PFSK-1 (cell line): ENCODE data around the gene CNTN4.

Experiments used
- FOXP2 ChIP-seq: optimal IDR thresholded peaks from 2 replicates; pipeline ENCODE3; 2011; ENCODE audit warnings: borderline replicate concordance, control low read depth, inconsistent platforms; ENCODE audit not compliant: insufficient read depth; ENCODE audit errors: extremely low read length, extremely low read depth
- POLR2AphosphoS5 ChIP-seq: IDR thresholded peaks from 2 replicates; pipeline ENCODE4 v1.6.1; 2012; ENCODE audit warnings: low read depth, mild to moderate bottlenecking, control low read depth, low read length, moderate library complexity
- SIN3A ChIP-seq: IDR thresholded peaks from 2 replicates; pipeline ENCODE4 v1.6.1; 2012; ENCODE audit warnings: mild to moderate bottlenecking, low read length, moderate library complexity, borderline replicate concordance; ENCODE audit not compliant: insufficient read depth
- TAF1 ChIP-seq: IDR thresholded peaks from 2 replicates; pipeline ENCODE4 v1.6.1; 2012; ENCODE audit warnings: low read length, control low read depth, borderline replicate concordance; ENCODE audit not compliant: insufficient read depth
- TF ChIP-seq, protein P1 (sequence below), 2 experiments: IDR thresholded peaks; 2 replicates each; pipeline versions ENCODE4 v1.6.1 to v1.8.0; 2011 to 2012; ENCODE audit warnings: low read depth in 2 of 2, low read length in 2 of 2, control low read depth in 1 of 2, inconsistent platforms in 1 of 2, mild to moderate bottlenecking in 1 of 2, moderate library complexity in 1 of 2; ENCODE audit not compliant: insufficient read depth in 1 of 2

CNTN4 gene

GRCh38 chr3:2643606-2644005 lies 544.9 kb downstream of the CNTN4 start:
- TF ChIP-seq TAF1: no peak
- TF ChIP-seq FOXP2: no peak
- TF ChIP-seq SIN3A: no peak
- TF ChIP-seq, protein P1, sequence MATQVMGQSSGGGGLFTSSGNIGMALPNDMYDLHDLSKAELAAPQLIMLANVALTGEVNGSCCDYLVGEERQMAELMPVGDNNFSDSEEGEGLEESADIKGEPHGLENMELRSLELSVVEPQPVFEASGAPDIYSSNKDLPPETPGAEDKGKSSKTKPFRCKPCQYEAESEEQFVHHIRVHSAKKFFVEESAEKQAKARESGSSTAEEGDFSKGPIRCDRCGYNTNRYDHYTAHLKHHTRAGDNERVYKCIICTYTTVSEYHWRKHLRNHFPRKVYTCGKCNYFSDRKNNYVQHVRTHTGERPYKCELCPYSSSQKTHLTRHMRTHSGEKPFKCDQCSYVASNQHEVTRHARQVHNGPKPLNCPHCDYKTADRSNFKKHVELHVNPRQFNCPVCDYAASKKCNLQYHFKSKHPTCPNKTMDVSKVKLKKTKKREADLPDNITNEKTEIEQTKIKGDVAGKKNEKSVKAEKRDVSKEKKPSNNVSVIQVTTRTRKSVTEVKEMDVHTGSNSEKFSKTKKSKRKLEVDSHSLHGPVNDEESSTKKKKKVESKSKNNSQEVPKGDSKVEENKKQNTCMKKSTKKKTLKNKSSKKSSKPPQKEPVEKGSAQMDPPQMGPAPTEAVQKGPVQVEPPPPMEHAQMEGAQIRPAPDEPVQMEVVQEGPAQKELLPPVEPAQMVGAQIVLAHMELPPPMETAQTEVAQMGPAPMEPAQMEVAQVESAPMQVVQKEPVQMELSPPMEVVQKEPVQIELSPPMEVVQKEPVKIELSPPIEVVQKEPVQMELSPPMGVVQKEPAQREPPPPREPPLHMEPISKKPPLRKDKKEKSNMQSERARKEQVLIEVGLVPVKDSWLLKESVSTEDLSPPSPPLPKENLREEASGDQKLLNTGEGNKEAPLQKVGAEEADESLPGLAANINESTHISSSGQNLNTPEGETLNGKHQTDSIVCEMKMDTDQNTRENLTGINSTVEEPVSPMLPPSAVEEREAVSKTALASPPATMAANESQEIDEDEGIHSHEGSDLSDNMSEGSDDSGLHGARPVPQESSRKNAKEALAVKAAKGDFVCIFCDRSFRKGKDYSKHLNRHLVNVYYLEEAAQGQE (IDR thresholded peaks at IDR 0.05; ENCODE audit: insufficient read depth in 1 of 2, low read depth in 2 of 2, low read length in 2 of 2): no peak
- TF ChIP-seq POLR2AphosphoS5: no peak

- TF ChIP-seq POLR2AphosphoS5 (no peak), FOXP2 (no peak), SIN3A (no peak), TAF1 (no peak)
- TF ChIP-seq, protein P1 (IDR thresholded peaks at IDR 0.05; ENCODE audit: insufficient read depth in 1 of 2, low read depth in 2 of 2, low read length in 2 of 2): no peak
Observed at GRCh38 chr3:2645001-2645400, 546.3 kb downstream of the CNTN4 start.

DNA sequence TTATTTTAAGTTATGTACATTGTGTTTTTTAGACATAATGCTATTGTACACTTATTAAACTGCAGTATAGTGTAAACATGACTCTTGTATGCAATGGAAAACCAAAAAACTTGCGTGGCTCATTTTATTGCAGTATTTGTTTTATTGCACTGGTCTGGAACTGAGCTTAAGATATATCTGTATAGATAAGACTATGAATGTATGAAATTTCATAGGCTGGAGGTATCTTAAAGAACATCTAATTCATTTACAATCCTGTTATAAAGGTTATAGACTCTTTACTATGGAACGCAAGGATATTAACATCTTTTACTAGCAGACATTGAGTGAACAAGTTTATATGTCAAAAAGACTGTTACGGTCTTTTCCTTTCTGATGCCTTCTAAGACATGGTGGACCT lies 552.1 kb downstream of the CNTN4 start:
- TF ChIP-seq POLR2AphosphoS5: no peak
- TF ChIP-seq, protein P1 (IDR thresholded peaks at IDR 0.05; ENCODE audit: insufficient read depth in 1 of 2, low read depth in 2 of 2, low read length in 2 of 2): no peak
- TF ChIP-seq SIN3A: no peak
- no peak for TF ChIP-seq TAF1

DNA sequence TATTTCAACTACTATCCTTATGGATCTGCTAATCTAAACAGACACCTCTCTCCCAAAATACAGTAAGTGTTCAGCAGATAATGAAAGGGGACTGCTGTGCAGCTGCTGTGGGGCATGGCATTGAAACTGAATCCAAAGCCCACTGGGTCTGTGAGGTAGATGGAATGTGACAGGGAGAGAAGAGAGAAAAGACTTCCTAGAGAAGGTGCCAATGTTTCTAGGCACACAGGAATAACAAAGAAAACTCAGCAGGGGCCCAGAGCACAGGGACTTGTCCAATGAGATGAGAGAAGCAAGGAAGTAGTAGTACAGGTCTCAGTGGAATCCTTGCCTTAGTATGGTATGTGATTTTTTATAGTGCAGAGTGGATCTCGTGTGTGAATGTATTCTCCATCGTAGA lies 553.7 kb downstream of the CNTN4 start:
- TF ChIP-seq FOXP2 (no peak), SIN3A (no peak), TAF1 (no peak), POLR2AphosphoS5 (no peak)
- TF ChIP-seq, protein P1 (IDR thresholded peaks at IDR 0.05; ENCODE audit: insufficient read depth in 1 of 2, low read depth in 2 of 2, low read length in 2 of 2): no peak

GRCh38 chr3:2653706-2654105 lies 555.0 kb downstream of the CNTN4 start:
- TF ChIP-seq, protein P1 (IDR thresholded peaks at IDR 0.05; ENCODE audit: insufficient read depth in 1 of 2, low read depth in 2 of 2, low read length in 2 of 2): no peak
- no peak for TF ChIP-seq SIN3A
- no peak for TF ChIP-seq FOXP2
- no peak for TF ChIP-seq POLR2AphosphoS5
- TF ChIP-seq TAF1: no peak
